Mesendoderm (in vitro differentiated cells): ENCODE data around the gene NME5.
"Not testable (repeated sequence)": the region's sequence is repeated elsewhere in the genome, so short reads cannot be mapped to it uniquely, and the experiment has no call there.

Experiments used
- DNase-seq: peaks from one replicate; pipeline ENCODE4 v3.0.0; 2013
- H2AK5ac ChIP-seq: 2 replicates; pipeline ENCODE4 v1.6.1; 2013; ENCODE audit warnings: low read length, inconsistent platforms
- H2BK120ac ChIP-seq: 2 replicates; pipeline ENCODE4 v1.6.1; 2013; ENCODE audit warnings: low read depth, mild to moderate bottlenecking, low read length, moderate library complexity, mixed read lengths
- H2BK15ac ChIP-seq: replicated peaks from 2 replicates; pipeline ENCODE4 v1.6.1; 2013; ENCODE audit warnings: low read depth, mild to moderate bottlenecking, moderate library complexity
- H2BK5ac ChIP-seq: 2 replicates; pipeline ENCODE4 v1.6.1; 2013; ENCODE audit warnings: low read length, inconsistent platforms
- H3K18ac ChIP-seq: 2 replicates; pipeline ENCODE4 v1.6.1; 2013; ENCODE audit warnings: mild to moderate bottlenecking, low read length, mixed read lengths
- H3K23ac ChIP-seq: one replicate; pipeline ENCODE4 v1.6.1; 2013; ENCODE audit warnings: low read length
- H3K27ac ChIP-seq: 2 replicates; pipeline ENCODE4 v1.5.1; 2013; ENCODE audit warnings: low read depth, mild to moderate bottlenecking, inconsistent platforms, low read length, moderate library complexity
- H3K27me3 ChIP-seq: 2 replicates; pipeline ENCODE4 v1.6.1; 2013; ENCODE audit warnings: low read length, control low read depth, mild to moderate bottlenecking, inconsistent platforms; ENCODE audit not compliant: insufficient read depth, poor library complexity
- H3K36me3 ChIP-seq: 2 replicates; pipeline ENCODE4 v1.6.1; 2013; ENCODE audit warnings: low read length, inconsistent platforms; ENCODE audit not compliant: control insufficient read depth, insufficient read depth
- H3K4ac ChIP-seq: one replicate; pipeline ENCODE4 v1.6.1; 2013; ENCODE audit warnings: low read depth, mild to moderate bottlenecking, low read length, moderate library complexity
- H3K4me1 ChIP-seq: 2 replicates; pipeline ENCODE4 v1.6.1; 2013; ENCODE audit warnings: low read depth, low read length, inconsistent platforms; ENCODE audit not compliant: control insufficient read depth
- H3K4me2 ChIP-seq: 2 replicates; pipeline ENCODE4 v1.6.1; 2013; ENCODE audit warnings: low read length
- H3K4me3 ChIP-seq: 2 replicates; pipeline ENCODE4 v1.5.1; 2013; ENCODE audit warnings: mild to moderate bottlenecking, low read length
- H3K56ac ChIP-seq: one replicate; pipeline ENCODE4 v1.6.1; 2013; ENCODE audit warnings: low read length
- H3K79me1 ChIP-seq: 2 replicates; pipeline ENCODE4 v1.6.1; 2013; ENCODE audit warnings: low read length, inconsistent platforms
- H3K79me2 ChIP-seq: 2 replicates; pipeline ENCODE4 v1.6.1; 2013; ENCODE audit warnings: mild to moderate bottlenecking, low read length; ENCODE audit not compliant: control insufficient read depth, insufficient read depth
- H3K9ac ChIP-seq: 2 replicates; pipeline ENCODE4 v1.6.1; 2013; ENCODE audit warnings: low read length, inconsistent platforms
- H4K5ac ChIP-seq: one replicate; pipeline ENCODE4 v1.6.1; 2013; ENCODE audit warnings: low read length
- H4K8ac ChIP-seq: one replicate; pipeline ENCODE4 v1.6.1; 2013; ENCODE audit warnings: low read depth, mild to moderate bottlenecking, control low read depth, low read length, moderate library complexity
- WGBS: extraction: QIAGEN DNeasy Blood & Tissue Kit; methylation state at CpG from one replicate; pipeline ENCODE4 v1.1.7; 2013; ENCODE audit warnings: low lambda C conversion rate, missing lambda C conversion rate; ENCODE audit not compliant: insufficient coverage; ENCODE audit errors: extremely low coverage; 5-methylcytosine and 5-hydroxymethylcytosine counted together

Gene NME5

GRCh38 chr5:138149530-138149929, 10.3 kb upstream of the NME5 start:
- Histone ChIP-seq H3K27me3 (no peaks in the 10 kb centered on the region), H3K18ac (no peak overlapping the region), H3K4ac (no peak overlapping the region), H3K4me1 (no peaks in the 10 kb centered on the region), H3K4me2 (no peak overlapping the region), H2AK5ac (no peak overlapping the region), H2BK120ac (no peak overlapping the region), H3K9ac (no peak overlapping the region), H2BK15ac (no peak overlapping the region), H3K4me3 (no peak overlapping the region), H3K27ac (no peak overlapping the region), H3K23ac (no peak overlapping the region), H4K5ac (no peak overlapping the region), H3K56ac (no peak overlapping the region), H3K79me1 (no peaks in the 10 kb centered on the region), H3K79me2 (no peaks in the 10 kb centered on the region), H3K36me3 (no peaks in the 10 kb centered on the region), H4K8ac (no peak overlapping the region), H2BK5ac (no peak overlapping the region)
- peak; percentile 68 for DNase-seq
- no CpG with 5 or more reads among the region's 3 CpGs for WGBS

- Histone ChIP-seq H3K27ac (no peak overlapping the region), H3K56ac (no peak overlapping the region), H3K4me3 (no peak overlapping the region), H3K79me2 (no peaks in the 10 kb centered on the region), H2BK5ac (no peak overlapping the region), H3K36me3 (no peaks in the 10 kb centered on the region), H2BK120ac (no peak overlapping the region), H4K8ac (no peak overlapping the region), H3K4ac (no peak overlapping the region), H3K4me1 (no peaks in the 10 kb centered on the region), H2BK15ac (no peak overlapping the region), H3K27me3 (no peaks in the 10 kb centered on the region), H3K23ac (no peak overlapping the region), H2AK5ac (no peak overlapping the region), H3K79me1 (no peaks in the 10 kb centered on the region), H4K5ac (no peak overlapping the region), H3K4me2 (no peak overlapping the region), H3K9ac (no peak overlapping the region), H3K18ac (no peak overlapping the region)
- DNase-seq: no peak
- no CpG with 5 or more reads among the region's 1 CpG for WGBS
Observed at GRCh38 chr5:138148811-138149210, 9.6 kb upstream of the NME5 start.

- not testable (repeated sequence) for H3K4me3 ChIP-seq, H3K36me3 ChIP-seq, DNase-seq, H3K23ac ChIP-seq, H3K4ac ChIP-seq, H3K79me2 ChIP-seq, H4K5ac ChIP-seq, H3K4me2 ChIP-seq, H3K56ac ChIP-seq, H3K9ac ChIP-seq, H3K27ac ChIP-seq, H3K27me3 ChIP-seq, H2BK15ac ChIP-seq, H3K4me1 ChIP-seq, H3K79me1 ChIP-seq, H2BK5ac ChIP-seq, H4K8ac ChIP-seq, H2BK120ac ChIP-seq, H3K18ac ChIP-seq, H2AK5ac ChIP-seq
- WGBS: no CpG with 5 or more reads among the region's 6 CpGs
Observed at GRCh38 chr5:138143578-138143977, 4.3 kb upstream of the NME5 start.

GRCh38 chr5:138141734-138142133, 2.5 kb upstream of the NME5 start:
- WGBS: no CpG with 5 or more reads among the region's 1 CpG
- Histone ChIP-seq H2BK120ac (no peak overlapping the region), H3K4me1 (no peaks in the 10 kb centered on the region), H3K56ac (no peak overlapping the region), H3K4ac (no peak overlapping the region), H3K9ac (no peak overlapping the region), H4K5ac (no peak overlapping the region), H3K36me3 (no peaks in the 10 kb centered on the region), H4K8ac (no peak overlapping the region), H3K23ac (no peak overlapping the region), H2BK5ac (no peak overlapping the region), H3K79me2 (no peaks in the 10 kb centered on the region), H3K4me2 (no peak overlapping the region), H3K79me1 (no peaks in the 10 kb centered on the region), H3K18ac (no peak overlapping the region), H3K27me3 (no peaks in the 10 kb centered on the region), H2AK5ac (no peak overlapping the region), H3K4me3 (no peak overlapping the region), H2BK15ac (no peak overlapping the region), H3K27ac (no peak overlapping the region)
- DNase-seq: no peak

GRCh38 chr5:138140268-138140667, 1.0 kb upstream of the NME5 start:
- H3K36me3 ChIP-seq: no peaks in the 10 kb centered on the region
- no peak overlapping the region for H2AK5ac ChIP-seq
- no peak overlapping the region for H2BK15ac ChIP-seq
- H4K5ac ChIP-seq: no peak overlapping the region
- H3K27ac ChIP-seq: no peak overlapping the region
- no CpG with 5 or more reads among the region's 4 CpGs for WGBS
- no peaks in the 10 kb centered on the region for H3K27me3 ChIP-seq
- H3K79me1 ChIP-seq: no peaks in the 10 kb centered on the region
- no peaks in the 10 kb centered on the region for H3K4me1 ChIP-seq
- H3K4me3 ChIP-seq: no peak overlapping the region
- no peak overlapping the region for H3K4ac ChIP-seq
- H2BK120ac ChIP-seq: no peak overlapping the region
- no peak overlapping the region for H3K23ac ChIP-seq
- no peaks in the 10 kb centered on the region for H3K79me2 ChIP-seq
- H4K8ac ChIP-seq: no peak overlapping the region
- H3K4me2 ChIP-seq: no peak overlapping the region
- H2BK5ac ChIP-seq: no peak overlapping the region
- no peak overlapping the region for H3K56ac ChIP-seq
- DNase-seq: no peak
- H3K18ac ChIP-seq: no peak overlapping the region
- H3K9ac ChIP-seq: no peak overlapping the region

GRCh38 chr5:138139781-138140090, 508 bp upstream of the NME5 start:
- Histone ChIP-seq H3K79me2 (no peaks in the 10 kb centered on the region), H3K4ac (no peak overlapping the region), H2BK15ac (no peak overlapping the region), H3K79me1 (no peaks in the 10 kb centered on the region), H2BK5ac (no peak overlapping the region), H4K5ac (no peak overlapping the region), H3K27me3 (no peaks in the 10 kb centered on the region), H3K9ac (no peak overlapping the region), H3K4me2 (no peak overlapping the region), H3K27ac (no peak overlapping the region), H3K36me3 (no peaks in the 10 kb centered on the region), H3K4me1 (no peaks in the 10 kb centered on the region), H2BK120ac (no peak overlapping the region), H3K56ac (no peak overlapping the region), H4K8ac (no peak overlapping the region), H3K18ac (no peak overlapping the region), H3K23ac (no peak overlapping the region), H3K4me3 (no peak overlapping the region), H2AK5ac (no peak overlapping the region)
- WGBS: no CpG with 5 or more reads among the region's 3 CpGs
- no peak for DNase-seq
